ENCODE data around the gene NIP7. TPM values are rescaled to one million over a fixed set of nuclear protein-coding genes. Genes with fewer than 3 reads are reported as not detected.

NIP7 gene
- total and polyA plus RNA-seq, 9 of the 15 experiments (the other 6 are each of a cell fraction or from before 2014, with no cell fraction given), result 28.9 to 85.5 (median 72.5) TPM

- TF ChIP-seq THRA (IDR thresholded peaks at IDR 0.05) (no peak), PHF20 (IDR thresholded peaks at IDR 0.05; ENCODE audit: partially characterized antibody) (peak; percentile 88), AFF4 (CRISPR knock-in tag; IDR thresholded peaks at IDR 0.05) (peak; percentile 96), SNIP1 (IDR thresholded peaks at IDR 0.05; ENCODE audit: low read depth) (peak; percentile 97), RNF219 (CRISPR knock-in tag; IDR thresholded peaks at IDR 0.05) (no peak), IRF9 (tag; IDR thresholded peaks at IDR 0.05) (no peak), MTA2 (IDR thresholded peaks at IDR 0.05; ENCODE audit: low read depth) (no peak), KDM2B (CRISPR knock-in tag; IDR thresholded peaks at IDR 0.05) (no peak), ARID3A (IDR thresholded peaks at IDR 0.05; ENCODE audit: borderline replicate concordance, low read depth, low read length) (no peak), TRIM24 (IDR thresholded peaks at IDR 0.05) (peak in 1 of 2 experiments; percentile 46; a peak in 2 of 4 replicates), ETV1 (tag; conservative IDR thresholded peaks at IDR 0.05; ENCODE audit: low read depth) (peak; percentile 98), ZNF79 (CRISPR knock-in tag; IDR thresholded peaks at IDR 0.05; ENCODE audit: low read depth) (no peak), ELK3 (CRISPR knock-in tag; IDR thresholded peaks at IDR 0.05) (no peak), GTF2F1 (IDR thresholded peaks at IDR 0.05; ENCODE audit: low read depth, low read length) (no peak), SMARCA5 (IDR thresholded peaks at IDR 0.05) (no peak), CEBPB (tag; IDR thresholded peaks at IDR 0.05) (no peak), ZNF212 (CRISPR knock-in tag; IDR thresholded peaks at IDR 0.05) (no peak)
Observed at GRCh38 chr16:69339289-69340094, at the start of gene NIP7, which contains the start of gene COG8 (continued).

Data from K562 (cell line).